ENCODE results near the gene RSU1.

DNA sequence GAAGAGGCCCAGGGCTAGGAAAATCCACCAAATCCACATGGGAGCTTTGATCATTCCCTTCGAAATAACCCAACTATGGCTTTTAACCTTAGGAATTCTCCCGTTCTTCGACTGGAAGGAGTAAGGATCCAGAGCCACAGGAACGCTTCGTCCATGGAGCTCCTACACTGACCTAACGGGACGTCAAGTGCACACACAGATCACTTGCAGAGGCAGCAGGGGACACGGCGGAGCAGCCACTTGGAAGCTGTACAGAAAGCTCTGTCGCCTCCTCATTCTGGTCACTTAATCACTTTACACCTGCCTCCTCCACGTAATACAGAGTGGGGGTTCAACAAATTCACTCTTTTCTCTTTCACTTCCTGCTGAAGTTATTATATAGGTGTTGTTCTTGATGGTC lies 43.9 kb downstream of the RSU1 start:
- TF ChIP-seq POLR2A (IDR thresholded peaks at IDR 0.05; ENCODE audit: borderline replicate concordance, extremely low read depth, insufficient read depth, insufficient read length) (no peak), TCF7L2 (IDR thresholded peaks at IDR 0.05; ENCODE audit: borderline replicate concordance, extremely low read depth, insufficient read depth, insufficient read length) (no peak), CTCF (IDR thresholded peaks at IDR 0.05 in 2 of 3, conservative IDR thresholded peaks at IDR 0.05 in 1 of 3; ENCODE audit: borderline replicate concordance in 1 of 3, insufficient read depth in 1 of 3, low read depth in 2 of 3, low read length in 2 of 3) (no peak)
